ENCODE measurements around the gene DTNA.
"Not testable (repeated sequence)": the region's sequence is repeated elsewhere in the genome, so short reads cannot be mapped to it uniquely, and the experiment has no call there.

Gene DTNA

DNA sequence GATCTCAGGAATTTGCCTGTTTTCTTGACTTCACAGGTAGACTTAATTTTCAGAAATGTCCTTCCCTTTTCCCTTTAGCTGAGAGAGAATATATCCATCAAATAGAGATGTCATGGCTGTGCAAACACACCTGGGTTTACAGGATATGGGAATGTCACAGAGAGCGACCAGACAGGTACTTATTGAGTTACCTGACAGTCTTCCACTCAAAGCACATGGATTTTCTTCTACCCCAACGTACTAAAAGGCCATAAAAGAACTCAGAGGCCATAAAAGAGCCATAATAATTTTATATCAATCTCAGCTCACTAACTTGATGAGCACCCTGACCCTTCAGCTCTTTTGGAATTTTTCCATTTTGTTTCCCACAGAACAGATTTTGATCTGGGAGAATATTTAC, 5.3 kb upstream of the DTNA start:
- H3K4me3 ChIP-seq (ENCODE audit: low read depth, low read length) = no peak overlapping the region
- TF ChIP-seq CTCF (IDR thresholded peaks at IDR 0.05; ENCODE audit: low read depth, low read length) = no peak

DNA sequence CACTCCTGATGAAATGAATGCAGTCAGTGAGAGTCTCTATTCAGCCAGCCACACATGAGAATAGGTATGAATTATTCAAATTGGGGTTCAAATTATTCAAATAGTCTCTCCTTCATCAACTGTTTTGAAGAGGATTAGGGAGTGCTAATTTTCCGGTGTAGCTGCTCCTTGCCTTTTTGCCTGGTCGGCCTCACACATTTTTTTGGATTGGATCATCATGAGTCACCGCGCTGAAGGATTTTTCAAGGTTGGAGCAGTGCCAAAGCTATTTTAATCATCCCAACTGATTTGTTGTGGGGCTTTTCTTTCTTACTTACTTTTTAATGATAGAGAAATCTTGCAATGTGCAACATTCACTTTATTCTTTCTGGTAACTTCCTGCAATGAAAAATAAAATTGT, 2.4 kb upstream of the DTNA start:
- H3K4me3 ChIP-seq (ENCODE audit: low read depth, low read length) = no peak overlapping the region
- no peak for TF ChIP-seq CTCF (IDR thresholded peaks at IDR 0.05; ENCODE audit: low read depth, low read length)

- no peak overlapping the region for H3K4me3 ChIP-seq (ENCODE audit: low read depth, low read length)
- no peak for TF ChIP-seq CTCF (IDR thresholded peaks at IDR 0.05; ENCODE audit: low read depth, low read length)
Observed at GRCh38 chr18:34709104-34709503, 994 bp upstream of the DTNA start.

DNA sequence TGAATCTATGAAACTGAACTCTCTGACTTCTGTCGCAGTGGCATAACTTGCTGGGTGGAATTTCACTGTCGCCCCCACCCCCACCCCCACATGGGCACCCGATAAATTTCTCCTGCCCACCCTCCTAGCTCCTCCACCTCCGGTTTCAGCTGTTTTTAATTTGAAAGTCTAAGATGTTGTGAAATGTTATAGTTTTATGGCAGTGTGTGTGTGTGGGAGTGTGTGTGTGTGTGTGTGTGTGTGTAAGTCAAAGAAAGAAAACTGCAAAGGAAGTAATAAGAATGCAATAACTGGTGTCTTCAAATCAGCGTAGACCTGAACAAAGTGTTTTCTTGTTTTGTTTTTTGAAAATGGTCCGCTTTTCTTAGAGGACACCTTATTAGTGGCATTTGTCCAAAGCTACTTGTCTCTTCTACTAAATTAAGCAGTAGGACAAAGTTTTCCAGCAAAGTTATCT, 388 bp downstream of the DTNA start:
- TF ChIP-seq CTCF (IDR thresholded peaks at IDR 0.05; ENCODE audit: low read depth, low read length) = no peak
- H3K4me3 ChIP-seq (ENCODE audit: low read depth, low read length) = peak overlapping the region; percentile 38

- H3K4me3 ChIP-seq (ENCODE audit: low read depth, low read length) = peak overlapping the region; percentile 38
Observed at GRCh38 chr18:34710934-34711333, 836 bp downstream of the DTNA start.

GRCh38 chr18:34716111-34716510, 6.0 kb downstream of the DTNA start:
- not testable (repeated sequence) for H3K4me3 ChIP-seq (ENCODE audit: low read depth, low read length)

More at GRCh38 chr18:34710934-34711333, 836 bp downstream of the DTNA start:
- no peak for TF ChIP-seq CTCF (IDR thresholded peaks at IDR 0.05; ENCODE audit: low read depth, low read length)

GRCh38 chr18:34718610-34719009, 8.5 kb downstream of the DTNA start:
- H3K4me3 ChIP-seq (ENCODE audit: low read depth, low read length) = no peak overlapping the region
- TF ChIP-seq CTCF (IDR thresholded peaks at IDR 0.05; ENCODE audit: low read depth, low read length) = no peak

DNA sequence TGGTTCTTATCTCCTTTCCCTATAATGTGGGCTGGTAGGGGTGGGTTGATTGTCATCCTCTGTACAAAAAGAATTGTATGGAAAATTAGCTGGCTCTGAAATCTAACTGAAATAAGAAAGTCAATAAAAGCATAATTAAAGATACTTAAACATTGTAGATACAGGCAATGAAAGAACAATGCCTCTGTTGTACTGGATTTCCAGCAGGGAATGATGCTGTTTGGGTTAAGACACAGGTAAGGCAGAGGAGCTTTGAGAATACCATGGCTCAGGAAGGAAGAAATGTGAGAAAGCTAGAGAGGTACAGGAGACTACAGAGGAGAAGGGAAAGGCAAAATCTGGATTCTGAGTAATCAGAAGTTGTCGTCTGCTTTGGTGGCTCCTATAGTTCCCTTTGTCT, 10.1 kb downstream of the DTNA start:
- TF ChIP-seq CTCF (IDR thresholded peaks at IDR 0.05; ENCODE audit: low read depth, low read length) = no peak
- no peak overlapping the region for H3K4me3 ChIP-seq (ENCODE audit: low read depth, low read length)

Data from WI38 (cell line).